GM21737 (cell line): ENCODE data around the gene AMZ1.

Source experiments
- ATAC-seq: cut with Tn5 transposase; IDR thresholded peaks from one replicate; pipeline ENCODE4 v1.9.1; 2021; ENCODE audit warnings: mild to moderate bottlenecking, moderate library complexity; ENCODE audit not compliant: unreplicated experiment

Gene AMZ1, protein sequence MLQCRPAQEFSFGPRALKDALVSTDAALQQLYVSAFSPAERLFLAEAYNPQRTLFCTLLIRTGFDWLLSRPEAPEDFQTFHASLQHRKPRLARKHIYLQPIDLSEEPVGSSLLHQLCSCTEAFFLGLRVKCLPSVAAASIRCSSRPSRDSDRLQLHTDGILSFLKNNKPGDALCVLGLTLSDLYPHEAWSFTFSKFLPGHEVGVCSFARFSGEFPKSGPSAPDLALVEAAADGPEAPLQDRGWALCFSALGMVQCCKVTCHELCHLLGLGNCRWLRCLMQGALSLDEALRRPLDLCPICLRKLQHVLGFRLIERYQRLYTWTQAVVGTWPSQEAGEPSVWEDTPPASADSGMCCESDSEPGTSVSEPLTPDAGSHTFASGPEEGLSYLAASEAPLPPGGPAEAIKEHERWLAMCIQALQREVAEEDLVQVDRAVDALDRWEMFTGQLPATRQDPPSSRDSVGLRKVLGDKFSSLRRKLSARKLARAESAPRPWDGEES

DNA sequence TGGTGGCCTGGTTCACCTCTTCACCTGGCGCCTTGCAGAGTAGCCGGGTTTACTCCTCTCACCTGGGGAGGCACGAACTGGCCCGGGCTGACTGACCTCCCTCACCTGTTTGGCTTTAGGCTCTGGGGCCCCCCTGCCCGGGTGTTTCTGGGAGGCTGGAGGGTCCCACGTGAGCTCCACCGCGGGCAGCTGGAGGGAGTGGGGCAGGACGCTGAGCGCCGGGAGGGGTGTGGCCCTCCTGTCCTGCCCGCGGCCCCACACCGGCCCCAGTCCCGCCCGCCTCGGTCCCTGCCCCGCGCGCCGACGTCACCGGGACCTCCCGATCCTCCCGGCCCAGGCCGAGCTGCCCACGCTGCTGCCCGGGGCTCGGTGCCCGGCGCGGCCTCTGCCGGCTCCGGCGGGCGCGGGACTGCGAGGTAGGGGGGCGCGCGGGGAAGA is at the start of gene AMZ1:
Gene AMZ1, plus strand, starts transcription at position 322 of the 438 bp plus-strand sequence. CDS start 12,250 bp downstream, outside the sequence.
- ATAC-seq: no peak

DNA sequence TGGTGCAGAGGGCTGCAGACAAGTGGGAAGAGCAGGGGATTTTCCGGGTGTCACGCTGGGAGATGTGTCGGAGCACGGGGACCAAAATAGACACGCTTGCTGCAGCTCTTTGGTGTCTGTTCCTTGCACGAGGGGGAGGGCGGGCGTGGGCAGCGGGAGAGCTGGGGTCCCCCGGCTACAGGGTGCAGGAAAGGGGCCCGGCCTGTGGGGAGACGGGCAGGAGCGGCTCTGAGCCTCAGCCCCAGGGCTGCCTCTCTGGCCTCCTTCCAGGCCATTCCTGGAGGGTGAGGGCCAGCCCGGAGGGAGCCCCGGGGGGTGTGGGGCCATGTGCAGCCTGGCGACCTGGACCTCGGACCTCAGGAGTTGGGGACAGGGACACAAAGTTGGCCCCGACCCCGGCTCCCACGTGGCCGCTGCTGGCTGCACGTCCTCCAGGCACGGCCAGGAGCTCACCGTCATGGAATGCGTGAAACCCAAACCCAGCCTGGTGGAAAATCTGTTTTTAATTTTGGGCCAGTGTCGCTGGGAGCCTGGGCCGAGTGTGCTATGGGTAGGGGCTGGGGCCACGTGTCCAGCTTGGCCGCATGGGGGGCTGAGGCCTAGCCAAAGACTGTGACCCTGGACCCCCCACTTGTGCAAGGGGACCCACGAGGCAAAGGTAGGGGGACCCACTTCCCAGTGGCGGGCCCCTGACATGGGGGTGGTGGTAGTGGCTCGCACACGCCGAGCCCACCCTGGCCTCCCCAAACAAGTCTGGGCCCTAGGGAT is 49.6 kb upstream of the AMZ1 start:
- no peak for ATAC-seq

DNA sequence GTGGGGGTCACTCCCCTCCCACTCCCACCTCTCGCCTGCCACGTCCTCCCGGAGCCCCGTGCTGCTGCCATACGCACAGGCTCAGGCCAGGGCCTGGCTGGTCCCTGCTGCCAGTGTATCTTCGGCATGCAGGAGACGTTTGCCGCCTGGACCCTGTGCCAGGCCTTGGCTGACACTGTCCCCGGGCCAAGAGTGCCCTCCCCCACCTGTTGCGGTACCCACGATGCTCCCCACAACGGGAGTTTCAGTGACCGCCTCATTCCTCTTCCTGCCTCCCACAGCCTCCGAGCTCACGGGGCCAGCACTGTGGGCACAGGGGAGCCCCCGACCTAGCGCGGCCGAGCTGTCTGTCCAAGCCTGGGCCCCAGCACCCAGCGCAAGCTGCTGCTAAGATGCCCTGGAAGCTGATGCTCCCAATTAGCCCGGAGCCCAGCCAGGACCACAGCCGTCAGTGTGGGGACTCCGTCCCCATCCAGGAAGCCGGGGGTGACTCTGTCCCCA is 48.8 kb upstream of the AMZ1 start:
- no peak for ATAC-seq

DNA sequence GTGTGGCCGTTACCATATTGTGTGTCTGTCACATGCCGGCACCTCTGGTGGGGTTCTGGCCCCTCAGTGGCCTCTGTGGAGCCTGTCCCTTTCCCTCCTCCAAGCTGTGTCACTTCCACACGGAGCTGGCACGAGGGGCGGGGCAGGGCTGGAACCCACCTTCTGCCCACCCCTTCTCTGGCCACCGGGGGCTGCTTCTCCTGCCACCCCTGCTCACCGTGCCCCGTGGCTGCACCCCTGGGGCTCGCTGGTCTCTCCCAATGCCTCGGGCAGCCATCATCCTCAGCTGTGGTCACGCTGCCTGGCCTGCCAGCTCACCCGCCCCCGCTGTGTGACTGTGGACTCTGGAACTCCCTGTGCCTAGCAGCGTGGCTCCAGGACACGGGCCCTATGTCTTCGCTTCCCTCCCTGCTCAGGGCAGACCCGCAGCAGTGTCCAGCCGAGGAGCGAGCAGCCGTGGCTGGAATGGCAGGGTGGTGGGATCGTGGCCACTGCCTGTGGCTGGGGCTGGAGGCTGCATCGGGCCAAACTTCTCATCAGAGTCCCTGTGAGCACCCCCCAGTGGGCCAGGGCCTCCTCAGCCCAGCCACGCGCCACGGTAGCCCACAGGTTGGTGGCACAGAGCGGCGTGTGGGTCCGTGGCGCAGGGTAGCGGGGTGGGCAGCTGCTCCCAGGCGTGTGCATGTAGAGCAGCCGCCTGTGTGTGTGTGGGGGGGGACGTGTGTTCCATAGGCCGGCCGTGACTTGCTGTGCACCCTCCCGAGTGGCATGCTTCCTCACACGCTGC is 48.1 kb upstream of the AMZ1 start:
- no peak for ATAC-seq

DNA sequence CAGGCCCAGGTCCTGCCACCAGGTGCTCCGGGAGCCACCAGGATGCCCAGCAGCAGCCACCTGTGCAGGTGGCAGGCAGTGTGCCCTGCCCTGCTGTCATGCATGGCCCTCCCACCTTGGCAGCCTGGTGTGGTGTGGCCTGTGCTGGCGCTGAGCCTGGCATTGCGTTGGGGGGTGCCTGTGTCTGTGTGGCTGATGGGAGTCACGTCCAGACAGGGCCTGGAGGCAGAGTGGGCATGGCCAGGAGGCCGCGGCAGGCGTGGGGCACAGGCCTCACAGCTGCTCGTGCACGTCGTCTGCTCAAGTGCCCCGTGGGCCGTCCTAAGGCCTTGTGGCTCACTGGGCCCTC is 47.5 kb upstream of the AMZ1 start:
- no peak for ATAC-seq

DNA sequence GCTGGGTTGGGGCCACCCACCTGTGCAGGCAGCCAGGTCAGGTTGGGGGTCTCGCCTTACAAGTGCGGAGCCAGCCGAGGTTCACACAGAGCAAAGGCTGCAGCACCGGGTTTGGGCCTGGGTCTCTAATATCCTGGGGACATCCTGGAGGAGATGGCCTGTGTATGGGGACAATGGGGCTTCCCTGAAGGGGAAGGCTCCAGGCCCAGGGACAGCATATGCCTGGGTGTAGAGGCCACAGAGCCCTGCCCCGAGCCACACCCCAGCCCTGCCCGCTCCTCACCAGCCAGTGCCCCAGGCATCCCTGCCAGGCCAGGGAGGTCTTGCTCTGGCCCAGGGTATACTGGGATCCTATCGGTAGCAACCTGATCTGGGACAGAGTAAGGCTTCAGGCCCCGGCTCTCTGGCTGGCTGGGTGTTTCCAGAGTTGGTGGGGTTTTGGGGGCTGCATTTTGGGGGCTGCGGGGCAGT is 47.1 kb upstream of the AMZ1 start:
- no peak for ATAC-seq

DNA sequence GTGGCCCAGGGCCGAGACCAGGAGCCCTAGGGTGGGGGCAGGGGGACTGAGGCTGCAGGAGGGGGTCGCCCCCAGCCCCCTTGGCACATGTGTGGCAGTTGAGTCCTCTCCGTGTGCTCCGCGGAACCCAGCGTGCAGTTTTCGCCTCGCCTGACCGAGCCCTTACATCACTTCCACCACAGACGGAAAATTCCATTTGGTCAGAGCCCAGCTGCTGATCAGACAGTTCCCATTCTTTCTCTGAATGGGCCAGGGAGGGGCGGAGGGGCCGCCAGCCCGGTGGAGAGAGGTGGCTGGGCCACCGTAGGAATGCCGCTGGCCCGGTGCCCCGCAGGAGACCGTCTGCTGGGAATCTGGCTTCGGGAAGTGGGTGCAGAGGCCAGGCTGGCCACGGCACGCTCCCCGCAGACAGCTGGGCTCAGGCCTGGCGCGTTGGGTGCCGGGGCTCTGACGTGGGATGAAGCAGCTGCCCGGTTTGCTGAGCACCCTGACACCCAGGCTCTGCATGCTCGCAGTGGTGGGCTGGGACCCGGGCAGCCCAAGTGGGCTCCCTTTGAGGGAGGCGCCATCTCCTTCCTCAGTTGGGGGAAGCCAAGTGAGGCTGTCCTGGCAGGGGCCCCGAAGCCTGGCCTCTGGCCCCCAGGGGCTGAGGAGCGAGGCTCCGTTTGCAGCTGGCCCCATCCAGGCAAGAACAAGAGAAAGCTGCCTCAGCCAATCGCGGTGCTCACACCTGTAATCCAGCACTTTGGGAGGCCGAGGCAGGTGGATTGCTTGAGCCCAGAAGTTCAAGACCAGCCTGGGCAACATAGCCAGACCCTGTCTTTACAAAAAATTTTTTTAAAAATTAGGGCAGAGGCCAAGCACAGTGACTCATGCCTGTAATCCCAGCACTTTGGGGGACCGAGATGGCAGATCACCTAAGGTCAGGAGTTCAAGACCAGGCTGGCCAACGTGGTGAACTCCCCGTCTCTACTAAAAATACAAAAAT is 46.3 kb upstream of the AMZ1 start:
- ATAC-seq: no peak

DNA sequence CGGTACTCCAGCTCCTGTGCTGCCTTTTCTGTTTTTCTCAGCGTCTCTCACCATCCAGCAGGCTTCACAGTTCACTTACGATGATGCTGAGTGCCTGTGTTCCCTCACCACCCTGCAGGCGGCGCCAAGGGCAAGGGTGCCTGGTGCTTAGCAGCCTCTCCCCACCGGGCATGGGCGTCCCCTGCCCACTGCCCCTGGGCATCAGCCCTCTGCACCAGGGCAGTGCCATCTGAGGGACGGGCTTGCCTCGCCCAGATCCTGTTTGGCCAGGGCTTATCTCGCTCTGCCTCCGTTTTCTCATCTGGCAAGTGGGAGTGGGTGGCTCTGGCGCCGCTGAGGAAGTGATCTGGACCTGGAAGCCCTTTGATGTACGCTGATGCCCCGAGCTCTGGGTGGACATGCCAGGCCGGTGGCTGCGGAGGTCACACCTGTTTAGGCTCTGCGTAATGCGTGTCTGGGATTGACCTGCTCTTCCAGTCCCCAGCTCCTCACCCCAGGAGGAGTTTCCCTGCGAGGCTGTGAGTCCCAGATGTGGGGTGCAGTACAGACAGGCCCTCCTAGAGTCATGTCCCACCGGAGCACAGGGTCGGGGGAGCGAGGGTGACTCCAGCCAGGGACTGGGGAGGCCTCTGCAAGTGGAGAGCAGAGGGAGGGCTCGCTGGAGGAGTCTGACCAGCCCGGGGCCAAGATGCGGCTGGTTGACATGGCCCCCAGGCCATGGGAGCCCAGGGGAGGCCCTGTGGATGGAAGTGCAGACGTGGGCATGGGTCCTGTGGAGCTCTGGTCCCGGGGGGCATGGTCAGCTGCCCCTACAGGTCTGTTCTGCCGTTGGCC is 44.4 kb upstream of the AMZ1 start:
- ATAC-seq: no peak

DNA sequence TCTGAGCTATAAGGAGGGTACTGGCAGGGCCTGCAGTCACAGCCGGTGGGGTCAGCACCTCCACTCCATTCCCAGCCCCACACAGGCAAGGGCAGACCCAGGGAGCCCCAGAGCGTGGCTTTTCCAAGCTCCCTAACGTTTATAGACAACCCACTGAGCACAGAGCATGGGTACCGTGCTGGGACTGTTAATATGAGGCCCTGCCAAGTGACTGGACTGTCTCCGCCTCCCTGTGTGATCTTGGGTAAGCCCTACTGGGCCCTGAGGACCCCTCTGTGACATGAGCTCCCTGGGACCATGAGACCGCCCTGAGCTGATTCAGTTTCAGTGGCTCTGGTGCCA is 43.8 kb upstream of the AMZ1 start:
- no peak for ATAC-seq

DNA sequence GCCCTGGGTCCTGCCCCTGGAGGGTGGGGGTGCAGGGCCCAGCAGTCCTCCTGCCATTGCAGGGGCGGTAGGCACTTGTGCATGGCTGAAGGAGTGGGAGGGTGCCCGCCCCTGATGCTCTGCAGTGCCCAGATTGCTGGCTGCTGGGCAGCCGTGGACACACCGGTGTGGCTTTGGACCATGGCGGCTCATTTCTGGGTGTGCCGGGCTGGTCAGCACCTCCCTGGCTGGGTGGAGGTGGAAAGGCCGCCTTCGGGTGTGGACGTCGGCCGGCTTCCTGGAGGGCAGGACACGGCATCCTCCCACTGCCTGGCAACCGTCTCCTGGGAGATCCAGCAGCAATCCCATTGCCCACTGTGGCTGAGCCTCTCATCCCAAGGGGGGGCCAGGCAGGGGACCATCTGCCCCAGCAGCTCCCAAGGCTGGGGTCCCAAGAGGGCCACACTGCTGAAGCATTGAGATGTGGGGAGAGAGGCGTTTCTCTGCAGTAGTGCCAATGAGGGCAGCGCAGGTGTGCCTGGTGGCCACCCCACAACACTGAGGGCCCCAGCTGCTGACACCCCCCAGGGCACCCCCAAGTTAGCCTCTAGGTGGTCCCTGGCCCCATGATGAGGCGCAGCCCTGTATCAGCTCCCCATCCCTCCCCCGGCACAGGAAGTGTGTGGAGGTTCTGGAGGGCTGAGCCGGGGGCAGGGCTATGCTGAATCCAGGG is 43.3 kb upstream of the AMZ1 start:
- peak; percentile 34 for ATAC-seq

DNA sequence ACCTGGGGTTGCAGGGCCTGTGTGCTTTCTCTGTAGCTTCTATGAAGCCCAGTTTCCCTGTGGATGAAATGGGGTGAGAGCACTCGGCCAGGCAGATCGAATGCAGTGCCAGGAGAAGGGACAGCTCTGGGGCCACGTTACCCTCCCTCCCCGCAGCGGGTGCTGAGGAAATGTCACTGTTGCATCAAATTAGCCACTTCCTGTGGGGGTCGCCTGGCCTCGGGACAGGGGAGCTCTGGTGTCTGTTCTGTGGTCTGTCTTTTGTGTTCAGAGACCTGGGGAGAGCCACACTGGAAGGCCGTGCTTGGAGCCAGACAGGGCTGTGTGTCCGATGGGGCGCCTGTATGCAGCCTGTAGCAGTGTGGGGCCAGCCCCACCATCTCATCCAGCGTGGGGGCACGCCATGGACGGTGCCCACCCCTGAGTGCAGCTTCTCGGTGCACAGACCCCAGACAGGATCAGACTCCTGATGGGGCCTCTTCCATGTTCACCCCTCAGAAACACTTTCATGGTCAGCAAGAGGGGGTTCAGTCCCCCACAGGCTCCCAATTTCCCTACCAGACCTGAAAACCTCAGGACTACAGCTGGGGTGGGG is 42.6 kb upstream of the AMZ1 start:
- peak; percentile 51 for ATAC-seq

DNA sequence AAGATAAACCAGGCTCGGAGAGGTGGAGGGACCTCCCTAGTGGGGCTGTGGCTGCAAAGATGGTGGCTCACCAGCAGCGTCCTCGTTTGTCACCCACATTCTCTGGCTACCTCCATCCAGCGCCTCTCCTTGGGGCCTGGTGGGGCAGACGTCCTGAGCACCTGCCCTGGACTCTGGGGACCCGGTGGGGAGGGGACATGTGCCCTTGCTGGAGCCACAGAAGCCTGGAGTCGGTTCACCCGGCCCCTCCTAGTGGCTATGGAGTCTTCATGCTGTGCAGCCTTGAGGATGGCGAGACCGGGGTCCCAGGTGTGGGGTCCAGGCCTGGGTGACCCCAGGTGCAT is 41.7 kb upstream of the AMZ1 start:
- no peak for ATAC-seq

DNA sequence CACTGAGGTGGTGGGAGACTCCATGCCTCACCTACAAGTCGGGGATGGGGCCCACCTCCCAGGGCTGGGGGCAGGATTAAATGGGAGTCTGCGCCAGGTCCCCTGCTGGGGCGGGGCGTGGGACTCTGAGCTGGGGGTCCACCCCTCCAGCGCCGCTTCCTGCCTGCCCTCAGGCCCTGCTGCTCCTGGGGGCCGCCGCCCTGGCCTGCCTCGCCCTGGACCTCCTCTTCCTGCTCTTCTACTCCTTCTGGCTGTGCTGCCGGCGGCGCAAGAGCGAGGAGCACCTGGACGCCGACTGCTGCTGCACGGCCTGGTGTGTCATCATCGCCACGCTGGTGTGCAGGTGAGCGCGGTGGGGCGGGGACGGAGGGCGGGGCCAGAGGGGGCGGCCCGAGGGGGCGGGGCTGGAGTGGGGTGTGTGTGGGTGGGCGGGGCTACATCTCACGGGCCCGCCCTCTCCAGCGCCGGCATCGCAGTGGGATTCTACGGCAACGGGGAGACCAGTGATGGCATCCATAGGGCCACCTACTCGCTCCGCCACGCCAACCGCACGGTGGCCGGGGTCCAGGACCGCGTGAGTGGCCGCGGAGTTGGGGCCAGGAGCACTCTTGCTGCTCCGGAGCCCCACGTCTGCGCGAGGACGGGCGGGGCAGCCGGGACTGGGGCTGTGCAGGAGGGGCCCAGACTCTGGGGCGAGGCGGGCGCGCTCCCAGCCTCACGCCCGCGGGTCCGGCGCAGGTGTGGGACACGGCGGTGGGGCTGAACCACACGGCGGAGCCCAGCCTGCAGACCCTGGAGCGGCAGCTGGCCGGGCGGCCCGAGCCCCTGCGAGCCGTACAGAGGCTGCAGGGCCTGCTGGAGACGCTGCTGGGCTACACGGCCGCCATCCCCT is 41.1 kb upstream of the AMZ1 start:
- ATAC-seq: no peak

DNA sequence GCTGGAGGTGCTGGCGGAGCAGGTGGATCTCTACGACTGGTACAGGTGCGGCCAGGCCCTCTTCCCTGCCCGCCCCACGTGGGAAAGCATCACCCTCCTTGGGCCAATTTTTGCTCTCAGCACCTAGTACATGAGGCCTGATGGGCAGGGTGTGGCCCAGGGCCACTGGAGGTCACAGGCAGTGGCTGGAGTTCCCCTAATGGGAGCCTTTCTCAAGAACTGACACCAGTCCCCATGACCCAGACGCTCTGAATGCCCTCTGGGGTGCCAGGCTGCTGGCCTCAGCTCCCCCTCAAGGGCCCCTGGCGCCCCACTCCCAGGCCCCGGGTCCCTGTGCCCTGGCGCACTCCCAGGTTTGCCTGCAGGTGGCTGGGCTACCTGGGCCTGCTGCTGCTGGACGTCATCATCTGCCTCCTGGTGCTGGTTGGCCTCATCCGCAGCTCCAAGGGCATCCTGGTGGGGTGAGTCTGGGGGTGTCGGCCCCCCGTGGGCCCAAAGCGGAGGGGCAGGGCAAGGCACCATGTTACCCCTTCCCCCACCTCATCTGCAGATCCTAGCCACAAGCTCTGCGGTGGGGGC is 40.3 kb upstream of the AMZ1 start:
- no peak for ATAC-seq

DNA sequence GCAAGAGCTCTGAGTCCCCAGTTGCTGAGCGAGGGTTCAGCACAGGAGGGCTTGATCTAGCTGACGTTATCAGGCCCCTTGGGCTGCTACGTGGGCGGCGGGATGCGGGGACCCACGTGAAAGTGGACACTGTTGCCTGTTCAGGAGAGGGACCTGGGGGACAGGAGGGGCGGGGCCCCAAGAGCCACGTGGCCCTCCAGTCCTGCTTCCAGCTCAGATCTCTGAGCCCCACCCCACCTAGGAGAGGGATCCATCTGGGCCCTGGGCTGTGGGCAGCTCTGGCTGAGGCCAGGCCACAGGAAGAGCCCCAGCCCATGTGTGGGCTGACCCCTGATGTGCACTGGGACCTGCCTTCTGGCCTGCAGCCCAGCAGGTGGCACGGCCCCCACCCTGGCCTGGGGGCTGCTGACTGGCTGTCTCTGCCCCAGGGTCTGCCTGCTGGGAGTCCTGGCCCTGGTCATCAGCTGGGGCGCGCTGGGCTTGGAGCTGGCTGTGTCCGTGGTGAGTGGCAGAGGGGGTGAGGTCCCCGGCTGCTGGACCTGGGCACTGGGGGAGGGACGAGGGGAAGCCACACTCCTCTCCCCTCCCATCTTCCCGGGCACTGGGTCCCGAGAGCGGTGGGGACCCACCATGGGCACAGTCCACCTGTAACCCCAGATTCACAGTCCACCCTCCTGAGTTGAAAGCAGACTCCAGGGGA is 38.7 kb upstream of the AMZ1 start:
- ATAC-seq: no peak

DNA sequence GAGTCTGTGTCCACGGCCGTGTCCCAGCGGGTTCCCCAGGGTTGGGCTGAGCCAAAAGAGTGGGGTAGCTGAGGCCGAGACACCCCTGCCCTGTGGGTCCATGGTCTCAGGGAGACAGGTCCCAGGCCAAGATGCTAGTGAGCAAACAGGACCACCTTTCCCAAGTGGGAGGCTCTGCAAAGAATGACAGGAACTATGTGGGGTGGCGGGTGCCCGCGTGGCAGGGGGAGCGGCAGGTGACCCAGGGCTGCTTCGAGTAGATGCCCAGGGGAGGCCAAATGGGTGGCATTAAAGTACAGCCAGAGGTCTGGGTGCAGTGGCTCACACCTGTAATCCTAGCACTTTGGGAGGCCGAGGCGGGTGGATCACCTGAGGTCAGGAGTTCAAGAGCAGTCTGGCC is 38.0 kb upstream of the AMZ1 start:
- no peak for ATAC-seq
